H1 (cell line): ENCODE measurements around the gene LRRC45.

Experiments
- BCL11A ChIP-seq, 2 experiments: IDR thresholded peaks; one replicate each; pipeline ENCODE4 v1.6.1; 2011; ENCODE audit warnings: low read depth in 2 of 2, low read length in 2 of 2, mild to moderate bottlenecking in 2 of 2
- CEBPB ChIP-seq: IDR thresholded peaks from 2 replicates; pipeline ENCODE4 v1.6.1; 2012; ENCODE audit warnings: low read depth, low read length
- EGR1 ChIP-seq: IDR thresholded peaks from 2 replicates; pipeline ENCODE4 v1.6.1; 2011; ENCODE audit warnings: low read depth, low read length, borderline replicate concordance
- EP300 ChIP-seq, 2 experiments: IDR thresholded peaks; 1 replicate in 1 of 2; 2 replicates in 1 of 2; pipeline ENCODE4 v1.6.1; 2011 to 2012; ENCODE audit warnings: low read depth in 2 of 2, low read length in 2 of 2, mild to moderate bottlenecking in 2 of 2, borderline replicate concordance in 1 of 2, inconsistent platforms in 1 of 2, moderate library complexity in 1 of 2
- JUND ChIP-seq: IDR thresholded peaks from 2 replicates; pipeline ENCODE4 v1.6.1; 2011; ENCODE audit warnings: mild to moderate bottlenecking, improper control_type of control experiment, low read length
- KDM1A ChIP-seq: fragments of 200-600, 300-600 bp; sonication (generic); IDR thresholded peaks from 2 replicates; pipeline ENCODE4 v1.7.1; 2016; ENCODE audit warnings: mild to moderate bottlenecking, low read length, borderline replicate concordance
- POLR2A ChIP-seq, 2 experiments: IDR thresholded peaks; 1 replicate in 1 of 2; 2 replicates in 1 of 2; pipeline ENCODE4 v1.6.1; 2011; ENCODE audit warnings: low read depth in 2 of 2, low read length in 2 of 2, mild to moderate bottlenecking in 2 of 2; ENCODE audit errors: control extremely low read depth in 1 of 2
- POLR2AphosphoS5 ChIP-seq: IDR thresholded peaks from 2 replicates; pipeline ENCODE4 v1.6.1; 2011; ENCODE audit warnings: low read depth, low read length
- SIN3A ChIP-seq, 2 experiments: IDR thresholded peaks in 1 of 2; conservative IDR thresholded peaks in 1 of 2; 2 replicates each; pipeline ENCODE4 v1.6.1; 2011 to 2012; ENCODE audit warnings: low read length in 2 of 2, improper control_type of control experiment in 1 of 2, low read depth in 1 of 2, mild to moderate bottlenecking in 1 of 2
- SIX5 ChIP-seq: IDR thresholded peaks from 2 replicates; pipeline ENCODE4 v1.6.1; 2011; ENCODE audit warnings: mild to moderate bottlenecking, low read depth, low read length
- YY1 ChIP-seq: IDR thresholded peaks from 2 replicates; pipeline ENCODE4 v1.6.1; 2011; ENCODE audit warnings: low read depth, mild to moderate bottlenecking, low read length
- TF ChIP-seq, protein P1 (sequence below), 3 experiments: IDR thresholded peaks; 1 replicate in 2 of 3; 2 replicates in 1 of 3; pipeline versions ENCODE4 v1.5.1 to v1.6.1; 2011; ENCODE audit warnings: low read length in 3 of 3, mild to moderate bottlenecking in 3 of 3, inconsistent platforms in 2 of 3, low read depth in 1 of 3, moderate library complexity in 1 of 3; ENCODE audit not compliant: insufficient read depth in 1 of 3; ENCODE audit errors: control extremely low read depth in 1 of 3
- TF ChIP-seq, protein P2 (sequence below): IDR thresholded peaks from 2 replicates; pipeline ENCODE4 v1.6.1; 2012; ENCODE audit warnings: inconsistent platforms

GRCh38 chr17:82047914-82048570 lies 24.9 kb downstream of the LRRC45 start:
- TF ChIP-seq JUND (no peak), EP300 (IDR thresholded peaks at IDR 0.05; ENCODE audit: borderline replicate concordance in 1 of 2, low read depth in 2 of 2, low read length in 2 of 2) (no peak), POLR2AphosphoS5 (no peak), SIX5 (no peak), POLR2A (IDR thresholded peaks at IDR 0.05; ENCODE audit: control extremely low read depth in 1 of 2, low read depth in 2 of 2, low read length in 2 of 2) (no peak), BCL11A (IDR thresholded peaks at IDR 0.05; ENCODE audit: low read depth in 2 of 2, low read length in 2 of 2) (no peak), EGR1 (no peak), SIN3A (conservative IDR thresholded peaks at IDR 0.05 in 1 of 2, IDR thresholded peaks at IDR 0.05 in 1 of 2; ENCODE audit: low read depth in 1 of 2, low read length in 2 of 2) (no peak), CEBPB (no peak), KDM1A (no peak), YY1 (no peak)
- TF ChIP-seq, protein P1, sequence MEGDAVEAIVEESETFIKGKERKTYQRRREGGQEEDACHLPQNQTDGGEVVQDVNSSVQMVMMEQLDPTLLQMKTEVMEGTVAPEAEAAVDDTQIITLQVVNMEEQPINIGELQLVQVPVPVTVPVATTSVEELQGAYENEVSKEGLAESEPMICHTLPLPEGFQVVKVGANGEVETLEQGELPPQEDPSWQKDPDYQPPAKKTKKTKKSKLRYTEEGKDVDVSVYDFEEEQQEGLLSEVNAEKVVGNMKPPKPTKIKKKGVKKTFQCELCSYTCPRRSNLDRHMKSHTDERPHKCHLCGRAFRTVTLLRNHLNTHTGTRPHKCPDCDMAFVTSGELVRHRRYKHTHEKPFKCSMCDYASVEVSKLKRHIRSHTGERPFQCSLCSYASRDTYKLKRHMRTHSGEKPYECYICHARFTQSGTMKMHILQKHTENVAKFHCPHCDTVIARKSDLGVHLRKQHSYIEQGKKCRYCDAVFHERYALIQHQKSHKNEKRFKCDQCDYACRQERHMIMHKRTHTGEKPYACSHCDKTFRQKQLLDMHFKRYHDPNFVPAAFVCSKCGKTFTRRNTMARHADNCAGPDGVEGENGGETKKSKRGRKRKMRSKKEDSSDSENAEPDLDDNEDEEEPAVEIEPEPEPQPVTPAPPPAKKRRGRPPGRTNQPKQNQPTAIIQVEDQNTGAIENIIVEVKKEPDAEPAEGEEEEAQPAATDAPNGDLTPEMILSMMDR (IDR thresholded peaks at IDR 0.05; ENCODE audit: control extremely low read depth in 1 of 3, insufficient read depth in 1 of 3, low read depth in 1 of 3, low read length in 3 of 3) = no peak
- TF ChIP-seq, protein P2, sequence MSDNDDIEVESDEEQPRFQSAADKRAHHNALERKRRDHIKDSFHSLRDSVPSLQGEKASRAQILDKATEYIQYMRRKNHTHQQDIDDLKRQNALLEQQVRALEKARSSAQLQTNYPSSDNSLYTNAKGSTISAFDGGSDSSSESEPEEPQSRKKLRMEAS = no peak
